ENCODE data around the gene HPCAL1. TPM values are rescaled to one million over a fixed set of nuclear protein-coding genes. Genes with fewer than 3 reads are reported as not detected.

The HPCAL1 gene
- total and polyA plus RNA-seq, 2 experiments from 2014 or later: 8.3 to 25.4 TPM

DNA sequence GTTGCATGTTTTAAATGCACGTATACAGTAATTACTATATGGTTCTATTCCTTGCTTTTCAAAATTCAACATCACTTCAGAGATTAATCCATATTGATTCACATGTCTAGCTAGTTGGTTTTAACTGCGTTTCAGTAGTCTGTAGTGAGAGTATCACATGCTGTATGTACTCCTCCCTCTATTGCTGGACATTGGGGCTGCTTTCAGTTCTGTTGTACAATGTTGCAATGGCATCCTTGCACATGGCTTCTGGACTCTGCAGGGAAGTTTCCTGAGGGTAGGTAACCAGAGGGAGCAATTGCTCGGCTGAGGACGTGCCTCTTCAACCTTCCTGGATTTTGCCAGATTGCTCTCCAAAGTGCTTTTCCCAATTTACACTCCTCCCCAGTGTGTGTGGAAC is 10.7 kb upstream of the HPCAL1 start:
- H3K9me3 Mint-ChIP-seq: peaks cover 9% of the 10 kb centered on the region
- ATAC-seq (no peak), DNase-seq (ENCODE audit: low spot score) (no peak)
- Histone ChIP-seq H3K27ac (ENCODE audit: low read depth) (no peak overlapping the region), H3K4me3 (no peak overlapping the region), H3K9me2 (ENCODE audit: insufficient read depth) (0 out of 2 replicates have a peak, but pooled peaks cover 4% of the 10 kb centered on the region), H3F3A (replicated peaks; ENCODE audit: low read depth) (no peaks in the 10 kb centered on the region), H3K4me2 (no peak overlapping the region), H4K20me1 (replicated peaks; ENCODE audit: insufficient read depth) (no peaks in the 10 kb centered on the region), H3K79me2 (replicated peaks; ENCODE audit: insufficient read depth) (no peaks in the 10 kb centered on the region), H2AFZ (no peak overlapping the region), H3K27me3 (ENCODE audit: insufficient read depth) (no peaks in the 10 kb centered on the region), H3K4me1 (ENCODE audit: insufficient read depth) (peaks cover 6% of the 10 kb centered on the region; the same call in 1 of the 2 replicates), H3K36me3 (ENCODE audit: insufficient read depth) (no peaks in the 10 kb centered on the region; the same call in 1 of the 2 replicates)
- no peak overlapping the region for H3K4me3 Mint-ChIP-seq
- peaks cover 8% of the 10 kb centered on the region for H3K27me3 Mint-ChIP-seq (ENCODE audit: insufficient read depth, low read depth, poor library complexity)
- H3K4me1 Mint-ChIP-seq: peaks cover 9% of the 10 kb centered on the region
- H3K36me3 Mint-ChIP-seq (ENCODE audit: low read depth): peaks cover 3% of the 10 kb centered on the region; the same call in 2 of the 3 replicates
- H3K27ac Mint-ChIP-seq: no peak overlapping the region
- no peak for TF ChIP-seq ETS1 (IDR thresholded peaks at IDR 0.05)
- no peak for TF ChIP-seq ZNF331 (CRISPR knock-in tag; IDR thresholded peaks at IDR 0.05; ENCODE audit: low read depth)
- no peak for TF ChIP-seq POLR2AphosphoS5 (IDR thresholded peaks at IDR 0.05; ENCODE audit: low read depth)
- TF ChIP-seq EZH2phosphoT487 (IDR thresholded peaks at IDR 0.05; ENCODE audit: unreplicated experiment): no peak
- TF ChIP-seq JUNB (IDR thresholded peaks at IDR 0.05; ENCODE audit: unreplicated experiment): no peak
- TF ChIP-seq, protein P1, sequence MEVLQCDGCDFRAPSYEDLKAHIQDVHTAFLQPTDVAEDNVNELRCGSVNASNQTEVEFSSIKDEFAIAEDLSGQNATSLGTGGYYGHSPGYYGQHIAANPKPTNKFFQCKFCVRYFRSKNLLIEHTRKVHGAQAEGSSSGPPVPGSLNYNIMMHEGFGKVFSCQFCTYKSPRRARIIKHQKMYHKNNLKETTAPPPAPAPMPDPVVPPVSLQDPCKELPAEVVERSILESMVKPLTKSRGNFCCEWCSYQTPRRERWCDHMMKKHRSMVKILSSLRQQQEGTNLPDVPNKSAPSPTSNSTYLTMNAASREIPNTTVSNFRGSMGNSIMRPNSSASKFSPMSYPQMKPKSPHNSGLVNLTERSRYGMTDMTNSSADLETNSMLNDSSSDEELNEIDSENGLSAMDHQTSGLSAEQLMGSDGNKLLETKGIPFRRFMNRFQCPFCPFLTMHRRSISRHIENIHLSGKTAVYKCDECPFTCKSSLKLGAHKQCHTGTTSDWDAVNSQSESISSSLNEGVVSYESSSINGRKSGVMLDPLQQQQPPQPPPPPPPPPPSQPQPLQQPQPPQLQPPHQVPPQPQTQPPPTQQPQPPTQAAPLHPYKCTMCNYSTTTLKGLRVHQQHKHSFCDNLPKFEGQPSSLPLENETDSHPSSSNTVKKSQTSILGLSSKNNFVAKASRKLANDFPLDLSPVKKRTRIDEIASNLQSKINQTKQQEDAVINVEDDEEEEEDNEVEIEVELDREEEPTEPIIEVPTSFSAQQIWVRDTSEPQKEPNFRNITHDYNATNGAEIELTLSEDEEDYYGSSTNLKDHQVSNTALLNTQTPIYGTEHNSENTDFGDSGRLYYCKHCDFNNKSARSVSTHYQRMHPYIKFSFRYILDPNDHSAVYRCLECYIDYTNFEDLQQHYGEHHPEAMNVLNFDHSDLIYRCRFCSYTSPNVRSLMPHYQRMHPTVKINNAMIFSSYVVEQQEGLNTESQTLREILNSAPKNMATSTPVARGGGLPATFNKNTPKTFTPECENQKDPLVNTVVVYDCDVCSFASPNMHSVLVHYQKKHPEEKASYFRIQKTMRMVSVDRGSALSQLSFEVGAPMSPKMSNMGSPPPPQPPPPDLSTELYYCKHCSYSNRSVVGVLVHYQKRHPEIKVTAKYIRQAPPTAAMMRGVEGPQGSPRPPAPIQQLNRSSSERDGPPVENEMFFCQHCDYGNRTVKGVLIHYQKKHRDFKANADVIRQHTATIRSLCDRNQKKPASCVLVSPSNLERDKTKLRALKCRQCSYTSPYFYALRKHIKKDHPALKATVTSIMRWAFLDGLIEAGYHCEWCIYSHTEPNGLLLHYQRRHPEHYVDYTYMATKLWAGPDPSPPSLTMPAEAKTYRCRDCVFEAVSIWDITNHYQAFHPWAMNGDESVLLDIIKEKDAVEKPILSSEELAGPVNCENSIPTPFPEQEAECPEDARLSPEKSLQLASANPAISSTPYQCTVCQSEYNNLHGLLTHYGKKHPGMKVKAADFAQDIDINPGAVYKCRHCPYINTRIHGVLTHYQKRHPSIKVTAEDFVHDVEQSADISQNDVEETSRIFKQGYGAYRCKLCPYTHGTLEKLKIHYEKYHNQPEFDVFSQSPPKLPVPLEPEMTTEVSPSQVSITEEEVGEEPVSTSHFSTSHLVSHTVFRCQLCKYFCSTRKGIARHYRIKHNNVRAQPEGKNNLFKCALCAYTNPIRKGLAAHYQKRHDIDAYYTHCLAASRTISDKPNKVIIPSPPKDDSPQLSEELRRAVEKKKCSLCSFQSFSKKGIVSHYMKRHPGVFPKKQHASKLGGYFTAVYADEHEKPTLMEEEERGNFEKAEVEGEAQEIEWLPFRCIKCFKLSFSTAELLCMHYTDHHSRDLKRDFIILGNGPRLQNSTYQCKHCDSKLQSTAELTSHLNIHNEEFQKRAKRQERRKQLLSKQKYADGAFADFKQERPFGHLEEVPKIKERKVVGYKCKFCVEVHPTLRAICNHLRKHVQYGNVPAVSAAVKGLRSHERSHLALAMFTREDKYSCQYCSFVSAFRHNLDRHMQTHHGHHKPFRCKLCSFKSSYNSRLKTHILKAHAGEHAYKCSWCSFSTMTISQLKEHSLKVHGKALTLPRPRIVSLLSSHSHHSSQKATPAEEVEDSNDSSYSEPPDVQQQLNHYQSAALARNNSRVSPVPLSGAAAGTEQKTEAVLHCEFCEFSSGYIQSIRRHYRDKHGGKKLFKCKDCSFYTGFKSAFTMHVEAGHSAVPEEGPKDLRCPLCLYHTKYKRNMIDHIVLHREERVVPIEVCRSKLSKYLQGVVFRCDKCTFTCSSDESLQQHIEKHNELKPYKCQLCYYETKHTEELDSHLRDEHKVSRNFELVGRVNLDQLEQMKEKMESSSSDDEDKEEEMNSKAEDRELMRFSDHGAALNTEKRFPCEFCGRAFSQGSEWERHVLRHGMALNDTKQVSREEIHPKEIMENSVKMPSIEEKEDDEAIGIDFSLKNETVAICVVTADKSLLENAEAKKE (CRISPR knock-in tag; IDR thresholded peaks at IDR 0.05): no peak

Data from GM23338 (cell line).